HepG2 (cell line): Measurements from ENCODE around the gene UBE2H. TPM values are rescaled to one million over a fixed set of nuclear protein-coding genes. Genes with fewer than 3 reads are reported as not detected.

Experiments
- AHR ChIP-seq: IDR thresholded peaks from 2 replicates; pipeline ENCODE4 v1.6.1; 2018; ENCODE audit warnings: missing genetic modification reagents, missing compliant biosample characterization
- CCAR2 ChIP-seq: fragments of 200-400 bp; formaldehyde crosslinking; optimal IDR thresholded peaks from 2 replicates; pipeline ENCODE3; 2018; ENCODE audit warnings: low read depth, mild to moderate bottlenecking, low read length, moderate library complexity
- ELK4 ChIP-seq: sonication (generic); formaldehyde crosslinking; IDR thresholded peaks from 2 replicates; pipeline ENCODE4 v1.9.0; 2021; ENCODE audit warnings: missing genetic modification reagents, borderline replicate concordance
- ETV6 ChIP-seq: sonication (generic); formaldehyde crosslinking; conservative IDR thresholded peaks from 2 replicates; pipeline ENCODE4 v1.4.0; 2020; ENCODE audit warnings: missing genetic modification reagents
- MIER3 ChIP-seq: IDR thresholded peaks from 2 replicates; pipeline ENCODE4 v1.6.1; 2016; ENCODE audit warnings: missing compliant biosample characterization, borderline replicate concordance
- NR0B2 ChIP-seq: sonication (generic); formaldehyde crosslinking; IDR thresholded peaks from 2 replicates; pipeline ENCODE4 v1.4.0; 2020; ENCODE audit warnings: mild to moderate bottlenecking, missing genetic modification reagents
- POLR2G ChIP-seq: fragments of 200-400 bp; formaldehyde crosslinking; IDR thresholded peaks from 2 replicates; pipeline ENCODE4 v1.6.1; 2018; ENCODE audit warnings: mild to moderate bottlenecking, low read depth, low read length, moderate library complexity
- REST ChIP-seq, 2 experiments: IDR thresholded peaks; 2 replicates each; pipeline ENCODE4 v1.6.1; 2011 to 2012; ENCODE audit warnings: low read length in 2 of 2, borderline replicate concordance in 1 of 2, low read depth in 1 of 2, mild to moderate bottlenecking in 1 of 2, moderate library complexity in 1 of 2
- TBX3 ChIP-seq: fragments of 450-650 bp; IDR thresholded peaks from 2 replicates; pipeline ENCODE4 v1.6.1; 2017; ENCODE audit warnings: antibody characterized with exemption, mild to moderate bottlenecking, inconsistent platforms, borderline replicate concordance
- XBP1 ChIP-seq: sonication (generic); formaldehyde crosslinking; IDR thresholded peaks from 2 replicates; pipeline ENCODE4 v1.5.0; 2020; ENCODE audit warnings: missing genetic modification reagents
- ZBTB14 ChIP-seq: sonication (generic); formaldehyde crosslinking; IDR thresholded peaks from 2 replicates; pipeline ENCODE4 v1.4.0; 2020; ENCODE audit warnings: missing genetic modification reagents
- ZNF205 ChIP-seq: IDR thresholded peaks from 2 replicates; pipeline ENCODE4 v1.6.1; 2018; ENCODE audit warnings: missing biosample characterization, missing genetic modification reagents
- ZNF280D ChIP-seq: sonication (generic); formaldehyde crosslinking; IDR thresholded peaks from 2 replicates; pipeline ENCODE4 v1.5.1; 2020; ENCODE audit warnings: mild to moderate bottlenecking, missing genetic modification reagents
- ZNF296 ChIP-seq: sonication (generic); formaldehyde crosslinking; conservative IDR thresholded peaks from 2 replicates; pipeline ENCODE4 v1.5.0; 2020; ENCODE audit warnings: mild to moderate bottlenecking, missing genetic modification reagents
- ZNF570 ChIP-seq: sonication (generic); formaldehyde crosslinking; IDR thresholded peaks from 2 replicates; pipeline ENCODE4 v1.4.0; 2020; ENCODE audit warnings: mild to moderate bottlenecking, missing genetic modification reagents, borderline replicate concordance
- ZNF660 ChIP-seq: sonication (generic); formaldehyde crosslinking; IDR thresholded peaks from 2 replicates; pipeline ENCODE4 v1.5.1; 2020; ENCODE audit warnings: mild to moderate bottlenecking, low read depth, missing genetic modification reagents, borderline replicate concordance
- ZNF747 ChIP-seq: sonication (generic); formaldehyde crosslinking; IDR thresholded peaks from 2 replicates; pipeline ENCODE4 v1.8.1; 2023; ENCODE audit warnings: missing genetic modification reagents, mild to moderate bottlenecking, borderline replicate concordance
- ZNF773 ChIP-seq: sonication (generic); formaldehyde crosslinking; IDR thresholded peaks from 2 replicates; pipeline ENCODE4 v1.4.0; 2020; ENCODE audit warnings: missing genetic modification reagents, borderline replicate concordance
- ZNF879 ChIP-seq: sonication (generic); formaldehyde crosslinking; IDR thresholded peaks from 2 replicates; pipeline ENCODE4 v1.8.1; 2023; ENCODE audit warnings: missing genetic modification reagents
- polyA plus RNA-seq, 8 experiments: library from polyadenylated mRNA; depleted of rRNA in 3 of 8; stranded (reverse) in 7 of 8; unstranded in 1 of 8; fragments of >200 nt; fragmentation: Illumina TruSeq in 4 of 8; extraction: Trizol in 4 of 8; gene quantifications; 2 replicates each; pipeline versions ENCODE4 v1.2.1 to v1.2.3, GENCODE V29; 2011 to 2016; ENCODE audit warnings: low read depth in 4 of 8, missing spikeins in 1 of 8, mixed read lengths in 1 of 8; ENCODE audit not compliant: insufficient read depth in 1 of 8
- total RNA-seq, 5 experiments: library from RNA; depleted of rRNA; stranded (reverse); fragments of >200 nt; fragmentation: Illumina TruSeq; extraction: Trizol; gene quantifications; 2 replicates each; pipeline ENCODE4 v1.2.3, GENCODE V29; 2016; ENCODE audit warnings: low read depth in 1 of 5

UBE2H gene
- total and polyA plus RNA-seq, 2 of the 13 experiments (the other 11 are each of a cell fraction or from before 2014, with no cell fraction given), result 15.5 to 40.1 TPM

- TF ChIP-seq NR0B2 (CRISPR knock-in tag) (no peak), ZNF879 (no peak), REST (IDR thresholded peaks at IDR 0.05; ENCODE audit: borderline replicate concordance in 1 of 2, low read depth in 1 of 2, low read length in 2 of 2) (peak in 1 of 2 experiments; percentile 31; a peak in 1 of 4 replicates), ZNF570 (CRISPR knock-in tag) (no peak), ZNF280D (no peak), XBP1 (CRISPR knock-in tag) (no peak), POLR2G (no peak; the same call in 1 of the 2 replicates), ETV6 (CRISPR knock-in tag) (no peak), ZNF773 (CRISPR knock-in tag) (no peak), AHR (CRISPR knock-in tag) (no peak), ZNF296 (CRISPR knock-in tag) (no peak), ZBTB14 (CRISPR knock-in tag) (no peak), MIER3 (CRISPR knock-in tag) (no peak), ELK4 (CRISPR knock-in tag) (no peak), ZNF660 (CRISPR knock-in tag) (no peak), ZNF747 (0 out of 2 replicates have a peak, but pooled peaks have one; percentile 33), TBX3 (0 out of 2 replicates have a peak, but pooled peaks have one; percentile 25), CCAR2 (no peak), ZNF205 (CRISPR knock-in tag) (no peak)
Observed at GRCh38 chr7:129948877-129949291, 3.9 kb downstream of the UBE2H start (continued).
